Erythroblast (primary cell): ENCODE measurements around the gene ACVR1.

Experiments
- GATA1 ChIP-seq: IDR thresholded peaks from 2 replicates; pipeline ENCODE4 v1.6.1; 2011; ENCODE audit warnings: low read depth, mild to moderate bottlenecking, control low read depth, low read length, moderate library complexity
- POLR2A ChIP-seq: IDR thresholded peaks from 2 replicates; pipeline ENCODE4 v1.6.1; 2011; ENCODE audit warnings: mild to moderate bottlenecking, low read length

DNA sequence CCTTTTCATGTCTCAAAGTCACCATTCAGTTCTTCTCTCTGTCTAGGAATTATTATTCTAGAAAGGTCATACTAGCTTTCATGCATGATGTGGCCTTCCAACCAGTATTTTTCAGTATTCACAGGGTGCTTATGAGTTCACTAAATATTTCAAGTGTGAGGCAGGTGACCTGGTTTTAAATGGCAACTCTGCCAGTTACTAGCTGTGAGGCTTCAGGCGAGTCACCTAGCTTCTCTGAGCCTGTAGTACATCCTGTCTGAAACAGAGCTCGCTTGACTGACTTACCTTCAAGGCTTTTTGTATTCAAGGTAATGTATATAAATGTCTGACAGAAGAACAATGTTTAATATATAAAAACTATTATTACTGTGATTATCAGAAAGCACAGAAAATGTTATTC is 19.4 kb upstream of the ACVR1 start:
- TF ChIP-seq POLR2A (no peak), GATA1 (no peak)
